Peyer's patch (tissue), 4 donors: Measurements from ENCODE around the gene MDC1.

ENCODE experiments used
- POLR2A ChIP-seq, 2 donors: fragments of 450-650 bp; IDR thresholded peaks; one replicate each; pipeline ENCODE4 v1.5.1; 2017; ENCODE audit warnings: antibody characterized with exemption in 2 of 2, mild to moderate bottlenecking in 2 of 2, moderate library complexity in 2 of 2
- TF ChIP-seq, protein P1 (sequence below), 6 experiments: fragments of 450-650 bp in 4 of 6; fragments of 200-600 bp in 2 of 6; sonication (generic) in 1 of 6; IDR thresholded peaks; one replicate each; pipeline ENCODE4 v1.5.1; 2017 to 2019; ENCODE audit warnings: antibody characterized with exemption in 6 of 6, mild to moderate bottlenecking in 3 of 6, moderate library complexity in 1 of 6

- TF ChIP-seq, protein P1, sequence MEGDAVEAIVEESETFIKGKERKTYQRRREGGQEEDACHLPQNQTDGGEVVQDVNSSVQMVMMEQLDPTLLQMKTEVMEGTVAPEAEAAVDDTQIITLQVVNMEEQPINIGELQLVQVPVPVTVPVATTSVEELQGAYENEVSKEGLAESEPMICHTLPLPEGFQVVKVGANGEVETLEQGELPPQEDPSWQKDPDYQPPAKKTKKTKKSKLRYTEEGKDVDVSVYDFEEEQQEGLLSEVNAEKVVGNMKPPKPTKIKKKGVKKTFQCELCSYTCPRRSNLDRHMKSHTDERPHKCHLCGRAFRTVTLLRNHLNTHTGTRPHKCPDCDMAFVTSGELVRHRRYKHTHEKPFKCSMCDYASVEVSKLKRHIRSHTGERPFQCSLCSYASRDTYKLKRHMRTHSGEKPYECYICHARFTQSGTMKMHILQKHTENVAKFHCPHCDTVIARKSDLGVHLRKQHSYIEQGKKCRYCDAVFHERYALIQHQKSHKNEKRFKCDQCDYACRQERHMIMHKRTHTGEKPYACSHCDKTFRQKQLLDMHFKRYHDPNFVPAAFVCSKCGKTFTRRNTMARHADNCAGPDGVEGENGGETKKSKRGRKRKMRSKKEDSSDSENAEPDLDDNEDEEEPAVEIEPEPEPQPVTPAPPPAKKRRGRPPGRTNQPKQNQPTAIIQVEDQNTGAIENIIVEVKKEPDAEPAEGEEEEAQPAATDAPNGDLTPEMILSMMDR (IDR thresholded peaks at IDR 0.05), result peak; percentile 88 to 96 (median 94)
- peak; percentile 54 to 69 for TF ChIP-seq POLR2A (IDR thresholded peaks at IDR 0.05)
These were observed 44.4 kb downstream of the MDC1 start, which contains the start of gene DHX16 for GRCh38 chr6:30672445-30673253.
